Activated CD4-positive, alpha-beta T cell treated with anti-CD3 and anti-CD28 coated beads for 4 hours (primary cell): ENCODE data around the gene ARHGEF17.

Experiments used
- DNase-seq, 2 donors: peaks; one replicate each; pipeline ENCODE4 v3.0.0-alpha.2; 2020

ARHGEF17 gene

DNA sequence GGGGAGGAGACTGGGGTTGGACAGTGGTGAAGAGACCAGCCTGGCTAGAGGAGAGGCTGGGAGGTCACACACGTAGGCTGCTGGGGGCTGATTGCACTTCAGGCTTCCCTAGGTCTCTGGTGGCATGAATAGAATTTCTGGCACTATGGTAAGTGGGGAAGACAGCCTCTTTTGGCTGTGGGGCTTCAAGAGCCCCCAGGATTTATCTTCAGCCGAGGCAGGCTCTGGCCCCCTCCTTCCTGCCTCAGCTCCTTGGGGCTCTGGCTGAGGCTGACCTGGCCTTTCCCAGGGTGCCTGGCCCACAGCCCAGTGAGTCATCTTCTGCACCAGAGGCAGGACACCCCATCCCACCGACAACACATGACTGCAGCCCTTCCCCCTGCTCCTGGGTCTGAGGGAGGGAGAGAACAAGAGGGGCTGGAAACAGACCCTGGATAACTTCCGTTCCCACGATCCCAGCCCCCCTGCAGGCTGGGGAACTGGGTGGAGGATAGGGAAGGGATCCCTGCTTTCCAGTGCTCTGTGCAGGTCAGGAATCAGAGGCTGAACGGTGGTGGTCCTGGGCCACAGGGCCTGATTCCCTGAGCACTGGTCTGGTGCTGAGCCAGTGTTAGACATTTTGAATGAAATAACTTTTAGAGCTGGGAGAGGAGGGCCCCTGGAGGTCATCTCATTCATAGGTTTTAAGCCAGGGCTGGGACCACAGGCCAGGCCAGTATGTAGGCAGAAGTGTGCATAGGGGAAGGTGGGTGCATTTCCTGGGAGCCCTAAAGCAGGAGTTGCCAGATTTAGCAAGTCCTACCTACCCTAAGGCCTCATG is 26.5 kb downstream of the ARHGEF17 start:
- no peak for DNase-seq

GRCh38 chr11:73335204-73335923 is 27.3 kb downstream of the ARHGEF17 start:
- peak; percentile 62 to 81 for DNase-seq

GRCh38 chr11:73337846-73338245 is 29.8 kb downstream of the ARHGEF17 start:
- no peak for DNase-seq

DNA sequence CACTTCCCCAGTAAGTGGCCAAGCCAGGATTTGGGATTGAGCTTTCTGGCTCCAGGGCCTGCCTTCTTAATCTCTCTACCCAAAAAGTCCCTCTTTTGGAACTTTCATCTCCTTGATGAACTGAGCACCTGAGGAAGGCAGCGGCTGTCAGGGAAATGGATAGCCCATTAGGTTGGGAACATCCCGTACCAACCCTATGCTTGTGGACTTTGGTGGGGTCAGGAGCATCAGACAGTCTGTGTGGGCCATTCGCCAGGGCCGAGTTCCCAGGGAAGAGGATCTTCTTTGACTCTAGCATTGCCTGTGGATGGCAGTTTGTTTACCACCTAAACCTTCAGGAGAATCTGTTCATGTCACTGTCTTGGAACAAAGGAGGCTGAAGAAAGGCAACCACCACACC is 30.2 kb downstream of the ARHGEF17 start:
- no peak for DNase-seq

DNA sequence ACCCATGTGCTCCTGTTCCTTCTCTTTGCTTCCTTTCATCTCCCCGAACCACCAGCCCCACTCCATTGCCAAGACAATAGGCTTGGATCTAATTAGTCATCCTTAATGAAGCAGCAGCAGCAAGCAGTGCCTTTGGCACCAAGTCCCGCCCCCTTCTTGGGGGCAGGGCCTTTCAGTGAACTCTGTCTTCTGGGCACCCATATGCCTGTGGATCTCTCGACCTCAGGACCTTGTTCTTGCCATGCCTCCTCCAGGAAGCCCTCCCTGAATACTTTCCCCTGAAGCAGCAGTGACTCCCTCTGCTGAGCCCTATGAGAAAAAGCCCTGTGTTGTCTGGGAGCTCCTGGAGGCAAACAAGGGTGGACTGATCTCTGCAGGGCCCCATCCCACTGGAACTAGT is 32.1 kb downstream of the ARHGEF17 start:
- DNase-seq, result no peak

- no peak for DNase-seq
Measured at GRCh38 chr11:73342633-73343032, 34.6 kb downstream of the ARHGEF17 start.

- DNase-seq, result no peak
Measured at GRCh38 chr11:73343076-73343873, 35.2 kb downstream of the ARHGEF17 start.

DNA sequence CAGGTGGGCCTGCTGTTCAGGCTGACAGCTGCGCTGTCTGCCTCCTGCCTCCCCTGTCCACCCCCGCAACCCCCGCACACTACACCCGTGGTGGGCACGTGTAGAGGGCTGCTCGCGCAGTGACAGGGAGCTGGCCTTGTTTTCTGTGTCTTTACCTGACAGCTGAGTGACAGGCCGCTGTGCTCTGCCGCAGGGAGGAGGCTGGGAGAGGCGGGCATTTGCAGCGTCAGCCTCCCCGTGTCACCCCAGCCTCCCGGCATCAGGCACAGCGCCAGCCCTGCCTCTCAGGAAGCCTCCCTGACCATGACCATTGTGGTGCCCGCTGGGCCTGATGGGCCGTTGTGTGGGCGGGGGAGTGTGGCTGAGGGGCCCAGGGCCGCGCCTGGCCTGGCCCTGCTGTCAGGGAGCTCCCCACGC is 36.1 kb downstream of the ARHGEF17 start:
- DNase-seq, result no peak

GRCh38 chr11:73345481-73346160 is 37.5 kb downstream of the ARHGEF17 start:
- no peak for DNase-seq

- DNase-seq, result no peak
Measured at GRCh38 chr11:73346186-73346935, 38.3 kb downstream of the ARHGEF17 start.

DNA sequence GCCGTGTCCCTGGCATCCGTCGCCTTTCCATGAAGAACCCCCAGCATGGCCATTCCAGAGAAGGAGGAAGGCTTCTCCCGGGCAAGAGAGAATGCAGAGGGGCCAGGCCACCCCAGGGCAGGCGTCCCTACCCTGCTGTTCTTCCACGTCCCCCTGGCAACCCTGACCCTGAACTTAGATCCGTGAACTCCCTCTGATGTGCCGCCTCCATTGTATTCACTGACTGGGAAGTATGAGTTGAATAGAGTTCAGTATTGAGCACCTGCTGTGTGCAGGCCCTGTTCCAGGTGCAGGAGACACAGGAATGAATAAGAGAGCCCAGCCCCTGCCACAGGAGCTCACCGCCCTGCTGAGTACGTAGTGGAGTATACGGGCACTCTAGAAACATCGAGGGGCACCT is 39.0 kb downstream of the ARHGEF17 start:
- no peak for DNase-seq

DNA sequence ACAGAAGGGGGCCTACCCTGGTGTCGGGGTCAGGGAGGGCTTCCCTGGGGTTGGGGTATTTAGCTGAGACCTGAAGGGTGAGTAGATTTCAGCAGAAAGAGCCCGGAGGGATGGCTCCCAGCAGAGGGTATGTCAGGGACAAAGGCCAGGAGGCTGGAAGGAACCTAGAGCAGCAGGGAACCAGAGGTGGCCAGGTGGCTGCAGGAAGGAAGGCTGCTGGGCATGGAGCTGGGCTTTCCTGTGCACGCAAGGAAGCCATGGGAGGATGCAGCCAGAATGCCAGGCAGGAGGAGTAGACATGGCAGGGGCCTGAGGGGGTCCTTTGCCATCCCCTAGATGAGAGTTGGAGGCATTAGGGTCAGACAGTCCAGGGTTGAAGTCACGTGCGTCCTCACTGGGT is 40.8 kb downstream of the ARHGEF17 start:
- no peak for DNase-seq

- no peak for DNase-seq
Measured at GRCh38 chr11:73349633-73350032, 41.6 kb downstream of the ARHGEF17 start.

- DNase-seq, result peak; percentile 36 to 53
Measured at GRCh38 chr11:73350908-73351636, 43.0 kb downstream of the ARHGEF17 start.

DNA sequence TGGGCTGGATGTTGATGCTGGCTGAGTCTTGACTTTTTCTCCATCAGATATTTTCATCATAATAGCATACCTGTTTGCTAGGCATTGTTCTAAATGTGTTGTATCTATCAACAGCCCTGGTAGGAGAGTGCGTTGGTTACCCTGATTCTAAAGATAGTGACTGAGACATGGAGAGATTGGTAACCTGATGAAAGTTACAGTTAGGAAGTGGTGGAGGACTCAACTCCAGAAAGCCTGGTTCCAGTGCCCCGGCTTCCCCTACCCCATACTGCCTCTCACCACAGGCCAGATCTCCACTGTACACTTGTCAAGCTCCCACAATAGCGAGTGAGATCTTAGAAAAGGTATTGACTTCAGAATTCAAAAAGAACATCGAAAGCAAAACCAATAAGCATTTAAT is 45.3 kb downstream of the ARHGEF17 start:
- DNase-seq, result no peak

GRCh38 chr11:73355109-73355508 is 47.0 kb downstream of the ARHGEF17 start:
- no peak for DNase-seq

DNA sequence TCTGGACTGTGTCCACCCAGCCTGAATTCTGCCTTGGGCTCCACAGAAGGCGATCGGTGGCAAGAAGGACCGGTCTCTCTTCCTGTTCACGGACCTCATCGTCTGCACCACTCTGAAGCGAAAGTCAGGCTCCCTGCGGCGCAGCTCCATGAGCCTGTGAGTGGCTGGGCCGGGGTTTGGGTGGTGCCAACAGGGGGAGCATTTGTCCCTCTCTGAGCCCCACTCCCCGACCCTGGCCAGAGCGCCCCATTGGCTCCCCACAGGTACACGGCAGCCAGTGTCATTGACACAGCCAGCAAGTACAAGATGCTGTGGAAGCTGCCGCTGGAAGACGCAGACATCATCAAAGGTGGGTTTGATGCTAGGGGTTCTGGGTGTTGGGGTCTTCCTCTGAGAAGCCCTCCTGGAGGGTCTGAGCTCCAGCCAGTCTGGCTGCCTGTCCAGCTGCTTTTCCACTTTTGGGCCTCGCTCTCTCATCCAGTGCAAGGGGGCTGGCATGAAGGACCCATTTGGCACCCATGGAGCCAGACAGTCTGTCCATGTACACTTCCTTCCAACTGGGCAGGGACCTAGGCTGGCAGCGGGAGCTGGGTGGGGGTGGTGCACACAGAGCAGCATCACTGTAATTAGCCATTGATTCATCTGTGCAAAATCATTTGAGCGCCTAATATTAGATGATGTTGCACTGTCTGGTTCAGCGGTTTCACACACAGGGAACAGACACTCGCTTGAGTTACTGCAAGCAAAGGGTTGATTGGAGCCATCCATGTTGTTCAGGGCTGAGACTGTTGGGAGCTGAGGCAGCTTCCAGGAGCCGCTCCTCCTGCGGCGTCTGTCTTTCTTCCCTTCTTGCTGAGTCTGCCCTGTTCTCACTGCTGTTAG is 49.1 kb downstream of the ARHGEF17 start:
- no peak for DNase-seq

DNA sequence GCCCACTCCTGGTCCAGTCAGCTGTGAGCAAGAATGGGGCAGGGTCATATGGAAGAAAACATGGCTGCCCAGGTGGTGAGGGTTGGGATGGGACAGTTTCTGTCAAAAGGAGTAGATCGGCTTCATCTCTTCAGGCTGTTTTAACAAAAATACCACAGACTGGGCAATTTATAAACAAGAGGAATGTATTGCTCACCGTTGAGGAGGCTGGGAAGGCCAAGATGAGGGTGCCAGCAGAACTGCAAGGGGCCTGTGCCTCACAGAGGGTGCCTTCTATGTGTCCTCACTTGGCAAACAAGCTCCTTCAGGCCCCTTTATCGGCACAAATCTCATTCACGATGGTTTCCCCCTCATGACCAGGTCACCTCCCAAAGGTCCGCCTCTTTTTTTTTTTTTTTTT is 50.0 kb downstream of the ARHGEF17 start:
- DNase-seq, result no peak

GRCh38 chr11:73359341-73359740 is 51.3 kb downstream of the ARHGEF17 start:
- DNase-seq, result no peak
